ENCODE measurements around the gene FRAT1. TPM values are rescaled to one million over a fixed set of nuclear protein-coding genes. Genes with fewer than 3 reads are reported as not detected.

Gene FRAT1
- total RNA-seq, 4 donors from 2014 or later: 3.8 to 10.9 (median 6.6) TPM

DNA sequence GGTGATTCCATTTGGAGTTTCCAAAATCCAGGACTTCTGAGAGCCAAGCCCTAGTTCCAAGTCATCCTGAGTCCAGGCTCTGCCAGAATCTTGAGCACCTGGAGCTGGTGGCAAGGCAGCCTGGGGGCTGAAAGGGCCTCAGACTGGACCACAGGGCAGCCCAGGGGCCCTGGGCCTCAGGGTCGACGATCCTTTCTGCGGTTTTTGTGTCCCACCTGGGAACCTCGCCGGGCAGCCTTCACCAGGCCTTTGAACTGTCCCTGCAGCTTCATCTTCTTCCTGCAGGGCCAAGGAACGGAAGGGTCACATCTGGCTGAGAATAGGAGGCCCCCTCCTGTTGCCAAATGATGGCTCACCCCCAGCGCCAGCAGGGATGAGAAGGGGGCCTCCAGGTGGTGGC lies 37.8 kb downstream of the FRAT1 start:
- TF ChIP-seq, protein P1, sequence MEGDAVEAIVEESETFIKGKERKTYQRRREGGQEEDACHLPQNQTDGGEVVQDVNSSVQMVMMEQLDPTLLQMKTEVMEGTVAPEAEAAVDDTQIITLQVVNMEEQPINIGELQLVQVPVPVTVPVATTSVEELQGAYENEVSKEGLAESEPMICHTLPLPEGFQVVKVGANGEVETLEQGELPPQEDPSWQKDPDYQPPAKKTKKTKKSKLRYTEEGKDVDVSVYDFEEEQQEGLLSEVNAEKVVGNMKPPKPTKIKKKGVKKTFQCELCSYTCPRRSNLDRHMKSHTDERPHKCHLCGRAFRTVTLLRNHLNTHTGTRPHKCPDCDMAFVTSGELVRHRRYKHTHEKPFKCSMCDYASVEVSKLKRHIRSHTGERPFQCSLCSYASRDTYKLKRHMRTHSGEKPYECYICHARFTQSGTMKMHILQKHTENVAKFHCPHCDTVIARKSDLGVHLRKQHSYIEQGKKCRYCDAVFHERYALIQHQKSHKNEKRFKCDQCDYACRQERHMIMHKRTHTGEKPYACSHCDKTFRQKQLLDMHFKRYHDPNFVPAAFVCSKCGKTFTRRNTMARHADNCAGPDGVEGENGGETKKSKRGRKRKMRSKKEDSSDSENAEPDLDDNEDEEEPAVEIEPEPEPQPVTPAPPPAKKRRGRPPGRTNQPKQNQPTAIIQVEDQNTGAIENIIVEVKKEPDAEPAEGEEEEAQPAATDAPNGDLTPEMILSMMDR (IDR thresholded peaks at IDR 0.05; ENCODE audit: low read depth): no peak

DNA sequence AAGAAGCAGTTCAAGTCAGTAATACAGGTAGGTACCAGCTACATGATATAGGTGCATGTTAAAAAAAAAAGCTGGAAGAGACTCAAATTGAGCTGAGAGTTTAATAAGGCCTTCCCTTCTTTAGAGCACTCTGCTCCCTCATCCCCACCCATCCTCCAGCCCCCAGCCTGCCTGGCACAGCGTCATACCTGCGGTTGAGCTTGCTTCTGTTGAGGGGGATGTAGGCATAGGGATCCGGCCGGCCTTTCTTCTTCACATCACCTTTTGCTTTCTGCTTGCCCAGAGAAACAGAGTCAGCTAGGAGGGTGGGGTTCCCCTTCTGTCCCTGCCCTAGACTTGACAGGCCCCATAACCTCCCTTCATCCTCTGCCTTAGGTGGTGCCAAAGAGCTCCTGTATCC lies 39.3 kb downstream of the FRAT1 start:
- TF ChIP-seq, protein P1 (IDR thresholded peaks at IDR 0.05; ENCODE audit: low read depth): no peak

DNA sequence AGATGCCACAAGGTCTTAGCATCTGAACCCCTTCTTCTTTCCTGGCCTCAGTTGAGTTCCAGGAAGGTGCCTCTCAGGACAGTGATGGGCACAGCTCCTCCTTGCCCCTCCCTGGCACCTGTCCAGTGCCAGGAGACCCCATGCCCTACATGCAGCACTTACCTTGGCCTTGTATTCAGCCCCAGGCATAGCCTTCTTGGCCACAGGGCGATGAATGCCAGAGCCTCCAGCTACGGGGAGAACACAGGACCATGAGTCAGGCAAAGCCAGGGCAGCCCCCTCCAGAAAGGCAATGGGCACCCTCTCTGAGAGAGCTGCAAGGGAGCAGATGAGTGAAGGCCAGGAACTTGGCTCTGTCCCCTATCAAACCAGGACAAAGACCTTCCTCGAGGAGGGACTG lies 39.7 kb downstream of the FRAT1 start:
- TF ChIP-seq, protein P1 (IDR thresholded peaks at IDR 0.05; ENCODE audit: low read depth): no peak

DNA sequence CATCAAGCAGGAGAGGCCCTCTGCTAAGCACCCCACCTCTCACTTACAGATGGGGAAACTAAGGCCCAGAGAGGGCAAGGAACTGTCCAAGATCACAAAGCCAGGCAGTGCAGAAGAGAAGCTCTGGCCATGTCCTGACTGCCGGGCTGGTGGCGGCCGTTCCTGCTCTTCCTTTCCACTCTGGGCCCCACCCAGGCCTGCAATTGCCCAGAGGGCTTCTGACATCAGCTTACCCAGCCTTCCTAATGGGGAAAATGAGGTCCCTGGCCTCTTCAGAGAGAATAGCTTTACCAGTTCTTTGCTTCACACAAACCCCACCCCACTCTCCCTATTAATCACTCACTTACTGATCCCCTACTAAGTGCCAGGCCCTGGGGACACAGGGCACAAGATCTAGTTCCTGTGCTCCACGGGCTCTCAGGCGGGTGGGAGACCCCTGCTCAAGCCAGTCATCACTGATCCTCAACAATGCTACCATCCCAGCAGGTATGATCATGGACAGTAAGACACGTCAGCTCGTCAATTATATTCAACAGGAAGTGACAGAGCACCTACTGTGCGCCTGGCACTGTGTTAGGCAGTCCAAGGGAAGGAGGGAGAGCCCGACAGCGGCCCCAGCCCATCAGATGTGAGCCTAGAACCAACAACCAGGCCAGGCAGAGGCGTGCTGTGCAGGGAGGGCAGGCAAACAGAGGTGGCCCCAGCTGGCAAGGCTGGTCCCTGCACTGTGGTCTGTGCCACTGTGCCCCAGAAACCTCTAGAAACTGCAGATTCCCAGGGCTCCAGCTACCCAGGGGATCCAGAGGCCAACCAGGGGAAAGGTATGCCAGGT lies 41.9 kb downstream of the FRAT1 start:
- TF ChIP-seq, protein P1 (IDR thresholded peaks at IDR 0.05; ENCODE audit: low read depth): no peak

DNA sequence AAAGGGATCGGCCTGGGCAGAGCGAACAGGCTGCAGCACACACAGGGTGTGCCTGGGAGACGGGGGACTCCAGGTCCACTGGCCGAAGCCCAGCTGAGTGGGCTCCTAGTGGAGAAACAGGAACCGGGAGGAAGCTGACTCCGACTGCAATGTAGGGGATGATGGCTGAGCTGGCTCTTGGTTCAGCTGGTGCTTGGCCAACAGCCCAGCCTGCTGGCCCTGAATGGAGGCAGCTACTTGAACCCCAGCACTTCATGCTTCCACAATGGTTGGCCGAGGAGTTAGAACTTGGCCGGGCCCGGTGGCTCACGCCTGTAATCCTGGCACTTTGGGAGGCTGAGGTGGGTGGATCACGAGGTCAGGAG lies 42.4 kb downstream of the FRAT1 start:
- TF ChIP-seq, protein P1 (IDR thresholded peaks at IDR 0.05; ENCODE audit: low read depth): no peak

DNA sequence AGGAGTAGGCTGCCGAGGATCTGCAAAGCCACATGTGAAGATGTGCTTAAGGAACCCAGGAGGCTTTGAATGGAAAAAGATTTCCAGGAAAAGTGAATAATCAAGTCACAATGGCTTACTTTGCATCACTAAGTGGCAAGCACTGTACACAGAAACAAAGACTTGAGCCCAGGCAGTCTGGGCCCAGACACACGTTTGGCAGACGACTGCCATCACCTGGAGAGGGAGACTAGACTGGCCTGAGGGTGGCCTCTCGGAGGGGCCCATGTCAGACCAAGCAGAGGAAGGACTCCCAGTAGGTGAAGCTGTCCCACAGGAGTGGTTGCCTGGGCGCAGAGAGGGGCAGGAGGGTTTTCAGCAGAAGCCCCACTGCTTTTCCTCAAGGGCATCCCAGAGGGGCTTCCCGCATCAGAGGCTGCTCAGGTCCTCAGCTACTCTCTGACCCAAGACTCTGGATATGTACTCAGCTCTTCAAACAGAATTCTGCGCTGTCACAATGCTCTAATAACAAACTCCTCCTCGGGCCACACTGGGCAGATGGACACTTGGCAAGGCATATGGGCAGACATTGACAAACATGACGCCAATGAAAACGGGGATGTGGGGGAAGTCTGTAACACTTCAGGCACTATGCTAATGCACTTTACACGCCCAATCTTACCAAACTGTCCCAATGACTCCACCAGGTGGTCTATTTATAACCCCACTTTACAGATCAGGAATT lies 43.4 kb downstream of the FRAT1 start:
- TF ChIP-seq, protein P1 (IDR thresholded peaks at IDR 0.05; ENCODE audit: low read depth): no peak

DNA sequence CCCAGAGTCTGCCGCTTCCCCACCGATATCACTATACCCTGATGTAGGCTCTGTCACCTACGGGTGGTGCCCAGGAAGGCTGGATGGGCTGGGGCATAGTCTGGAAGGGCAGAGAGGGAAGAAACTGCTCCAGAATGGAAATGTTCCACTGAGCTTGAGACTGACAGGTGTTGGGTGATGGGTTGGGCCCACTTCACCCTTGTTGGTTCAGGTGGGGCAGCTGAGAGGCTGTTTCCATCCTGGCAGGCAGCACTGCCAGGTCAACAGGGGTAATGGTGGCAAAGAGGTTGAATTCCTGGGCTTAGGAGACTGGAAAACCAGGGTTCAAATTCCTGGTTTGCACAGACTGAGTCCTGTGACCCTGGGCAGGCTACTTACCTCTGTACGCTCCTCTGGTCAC lies 44.0 kb downstream of the FRAT1 start:
- TF ChIP-seq, protein P1 (IDR thresholded peaks at IDR 0.05; ENCODE audit: low read depth): no peak

Data from subcutaneous adipose tissue (tissue), 4 donors.